WI38 (cell line): Measurements from ENCODE around the gene INPP5F.
A peak's percentile ranks its signal among the peaks of the same experiment; 100 is the strongest.

ENCODE experiments used
- H3K4me3 ChIP-seq: 2 replicates; pipeline ENCODE4 v1.5.1; 2011; ENCODE audit warnings: low read depth, mild to moderate bottlenecking, control low read depth, low read length
- CTCF ChIP-seq: IDR thresholded peaks from 2 replicates; pipeline ENCODE4 v1.5.1; 2012; ENCODE audit warnings: low read depth, mild to moderate bottlenecking, control low read depth, low read length

Gene INPP5F

GRCh38 chr10:119725828-119726675, at the start of gene INPP5F:
Gene INPP5F, plus strand, starts transcription at chr10:119726050. Its CDS starts 213 bp downstream, at chr10:119726263.
- H3K4me3 ChIP-seq: peak within 1 kb of the TSS; percentile 78
- no peak for TF ChIP-seq CTCF

GRCh38 chr10:119677126-119677525, 48.7 kb upstream of the INPP5F start:
- no peak overlapping the region for H3K4me3 ChIP-seq
- TF ChIP-seq CTCF: no peak

- TF ChIP-seq CTCF: no peak
- H3K4me3 ChIP-seq: no peak overlapping the region
Observed at GRCh38 chr10:119677904-119678755, 47.7 kb upstream of the INPP5F start.

- TF ChIP-seq CTCF: no peak
- no peak overlapping the region for H3K4me3 ChIP-seq
Observed at GRCh38 chr10:119679480-119679829, 46.4 kb upstream of the INPP5F start.

- TF ChIP-seq CTCF: no peak
- no peak overlapping the region for H3K4me3 ChIP-seq
Observed at GRCh38 chr10:119680050-119680449, 45.8 kb upstream of the INPP5F start.

- TF ChIP-seq CTCF: no peak
- H3K4me3 ChIP-seq: no peak overlapping the region
Observed at GRCh38 chr10:119680650-119681081, 45.2 kb upstream of the INPP5F start.
